ENCODE results near the gene AXIN2. TPM values are rescaled to one million over a fixed set of nuclear protein-coding genes. Genes with fewer than 3 reads are reported as not detected.
A peak's percentile ranks its signal among the peaks of the same experiment; 100 is the strongest.

AXIN2 gene
- total RNA-seq, 2 donors from 2014 or later, result 32.3 to 54.6 TPM

- H3K9me3 ChIP-seq, result no peaks in the 10 kb centered on the region
- TF ChIP-seq CTCF (IDR thresholded peaks at IDR 0.05), result peak in 1 of 4 experiments; percentile 17
- TF ChIP-seq POLR2A (IDR thresholded peaks at IDR 0.05), result no peak
- intact Hi-C loops (cut with DNase I), result no loop called here
- 47% methylated on average over 9 of the region's 9 CpGs for WGBS
- no peak overlapping the region for H3K27ac ChIP-seq
- no peaks in the 10 kb centered on the region for H3K27me3 ChIP-seq (replicated peaks; ENCODE audit: insufficient read depth)
- no peak overlapping the region for H3K4me3 ChIP-seq
- DNase-seq (ENCODE audit: low spot score), result peak; percentile 44
- no peaks in the 10 kb centered on the region for H3K36me3 ChIP-seq
- H3K4me1 ChIP-seq (replicated peaks), result no peaks in the 10 kb centered on the region
Measured at GRCh38 chr17:65588181-65588808, 26.8 kb upstream of the AXIN2 start.

- DNase-seq (ENCODE audit: low spot score), result no peak
- TF ChIP-seq POLR2AphosphoS5 (IDR thresholded peaks at IDR 0.05) (no peak), POLR2A (IDR thresholded peaks at IDR 0.05) (no peak), CTCF (IDR thresholded peaks at IDR 0.05) (no peak)
- no peak overlapping the region for H3K4me3 ChIP-seq
- H3K9me3 ChIP-seq, result no peaks in the 10 kb centered on the region
- WGBS, result 58% methylated on average over 10 of the region's 10 CpGs
- H3K4me1 ChIP-seq (replicated peaks), result no peaks in the 10 kb centered on the region
- H3K27ac ChIP-seq, result no peak overlapping the region
- H3K36me3 ChIP-seq, result no peaks in the 10 kb centered on the region
- intact Hi-C loops (cut with DNase I), result no loop called here
- H3K27me3 ChIP-seq (replicated peaks; ENCODE audit: insufficient read depth), result no peaks in the 10 kb centered on the region
Measured at GRCh38 chr17:65587534-65588180, 26.2 kb upstream of the AXIN2 start.

GRCh38 chr17:65586899-65587298, 25.5 kb upstream of the AXIN2 start:
- H3K27me3 ChIP-seq (replicated peaks; ENCODE audit: insufficient read depth), result no peaks in the 10 kb centered on the region
- no peaks in the 10 kb centered on the region for H3K36me3 ChIP-seq
- intact Hi-C loops (cut with DNase I), result no loop called here
- H3K9me3 ChIP-seq, result no peaks in the 10 kb centered on the region
- H3K4me3 ChIP-seq, result no peak overlapping the region
- H3K4me1 ChIP-seq (replicated peaks), result no peaks in the 10 kb centered on the region
- no peak for TF ChIP-seq CTCF (IDR thresholded peaks at IDR 0.05)
- no peak for TF ChIP-seq POLR2A (IDR thresholded peaks at IDR 0.05)
- TF ChIP-seq POLR2AphosphoS5 (IDR thresholded peaks at IDR 0.05), result no peak
- WGBS, result 85% methylated on average over 9 of the region's 9 CpGs
- H3K27ac ChIP-seq, result no peak overlapping the region
- no peak for DNase-seq (ENCODE audit: low spot score)

- Histone ChIP-seq H3K36me3 (no peaks in the 10 kb centered on the region), H3K4me3 (no peak overlapping the region), H3K27ac (no peak overlapping the region), H3K9me3 (no peaks in the 10 kb centered on the region), H3K27me3 (replicated peaks; ENCODE audit: insufficient read depth) (no peaks in the 10 kb centered on the region), H3K4me1 (replicated peaks) (no peaks in the 10 kb centered on the region)
- no peak for TF ChIP-seq POLR2AphosphoS5 (IDR thresholded peaks at IDR 0.05)
- no peak for TF ChIP-seq POLR2A (IDR thresholded peaks at IDR 0.05)
- no peak for TF ChIP-seq CTCF (IDR thresholded peaks at IDR 0.05)
- WGBS, result 86% methylated on average over 9 of the region's 12 CpGs
- DNase-seq (ENCODE audit: low spot score), result no peak
- intact Hi-C loops (cut with DNase I), result no loop called here
Measured at GRCh38 chr17:65584604-65585521, 23.4 kb upstream of the AXIN2 start.
